IPS DF 4.7 (cell line): Measurements from ENCODE around the gene RUSC1.
"Not testable (repeated sequence)": the region's sequence is repeated elsewhere in the genome, so short reads cannot be mapped to it uniquely, and the experiment has no call there.

Source experiments
- DNase-seq: peaks from one replicate; pipeline ENCODE4 v3.0.0-alpha.2; 2013; ENCODE audit warnings: low spot score; ENCODE audit errors: extremely low read depth

RUSC1 gene

DNA sequence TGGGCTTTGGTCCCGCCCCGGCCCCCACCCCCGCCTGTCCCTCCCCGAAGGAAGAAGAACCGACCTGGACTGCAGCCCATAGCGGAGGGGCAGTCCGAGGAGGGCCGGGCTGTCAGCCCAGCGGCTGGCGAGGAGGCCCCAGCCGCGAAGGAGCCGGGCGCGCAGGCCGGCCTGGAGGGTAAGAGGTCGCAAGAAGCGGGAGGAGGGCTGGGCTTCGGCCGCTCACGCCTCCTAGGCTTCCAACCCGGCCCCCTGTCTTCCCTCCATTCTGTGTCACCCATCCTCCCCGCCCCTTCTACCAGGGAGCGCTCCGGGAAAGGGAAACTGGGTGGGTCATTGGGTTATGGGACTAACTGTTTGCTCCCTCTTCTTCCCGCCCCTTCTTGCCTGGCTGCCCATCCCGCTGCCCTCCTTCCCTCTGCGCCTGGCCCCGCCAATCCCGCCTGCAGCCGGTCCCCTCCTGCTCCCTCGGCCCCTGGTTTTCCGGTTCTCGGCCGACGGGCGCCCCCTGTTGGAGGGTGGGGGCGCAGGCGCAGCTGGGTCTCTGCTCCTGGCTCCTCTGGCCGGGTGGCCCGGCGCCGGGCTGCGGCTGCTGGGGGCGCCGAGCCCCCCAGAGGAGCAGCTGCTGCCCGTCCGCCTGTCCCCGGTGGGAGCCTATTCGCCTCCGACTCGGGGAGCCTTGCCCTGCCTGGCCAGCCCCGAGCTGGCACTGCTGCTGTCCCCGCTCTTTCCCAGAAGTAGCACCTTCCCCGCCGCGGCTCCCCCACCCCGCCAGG lies 2.4 kb downstream of the RUSC1 start:
- no peak for DNase-seq

- no peak for DNase-seq
Observed at GRCh38 chr1:155323729-155324036, 3.0 kb downstream of the RUSC1 start.

GRCh38 chr1:155324037-155324716 lies 3.5 kb downstream of the RUSC1 start:
- no peak for DNase-seq

- no peak for DNase-seq
Observed at GRCh38 chr1:155324717-155325602, 4.3 kb downstream of the RUSC1 start.

GRCh38 chr1:155325603-155325893 lies 4.9 kb downstream of the RUSC1 start:
- no peak for DNase-seq

- no peak for DNase-seq
Observed at GRCh38 chr1:155326020-155326526, 5.4 kb downstream of the RUSC1 start.

DNA sequence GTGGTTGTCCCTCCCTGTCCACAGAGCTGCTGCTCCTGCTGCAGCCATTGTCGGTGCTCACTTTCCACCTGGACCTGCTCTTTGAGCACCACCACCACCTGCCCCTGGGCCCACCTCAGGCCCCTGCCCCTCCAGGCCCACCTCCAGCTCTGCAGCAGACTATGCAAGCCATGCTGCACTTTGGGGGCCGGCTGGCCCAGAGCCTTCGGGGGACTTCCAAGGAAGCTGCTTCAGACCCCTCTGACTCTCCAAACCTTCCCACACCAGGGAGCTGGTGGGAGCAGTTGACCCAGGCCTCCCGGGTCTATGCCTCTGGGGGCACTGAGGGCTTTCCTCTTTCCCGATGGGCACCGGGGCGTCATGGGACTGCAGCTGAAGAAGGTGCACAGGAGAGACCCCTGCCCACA lies 5.9 kb downstream of the RUSC1 start:
- DNase-seq: no peak

- no peak for DNase-seq
Observed at GRCh38 chr1:155327981-155328380, 7.3 kb downstream of the RUSC1 start.

DNA sequence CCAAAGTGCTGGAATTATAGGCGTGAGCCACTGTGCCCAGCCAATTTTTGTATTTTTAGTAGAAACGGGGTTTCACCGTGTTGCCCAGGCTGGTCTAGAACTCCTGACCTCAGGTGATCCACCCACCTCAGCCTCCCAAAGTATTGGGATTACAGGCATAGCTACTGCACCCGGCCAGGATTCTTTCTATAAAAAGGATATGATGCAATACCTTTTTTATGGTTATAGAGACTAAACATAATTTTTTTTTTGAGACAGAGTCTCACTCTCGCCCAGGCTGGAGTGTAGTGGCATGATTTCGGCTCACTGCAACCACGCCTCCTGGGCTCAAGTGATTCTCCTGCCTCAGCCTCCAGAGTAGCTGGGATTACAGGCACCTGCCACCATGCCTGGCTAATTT lies 8.2 kb downstream of the RUSC1 start:
- DNase-seq: not testable (repeated sequence)

DNA sequence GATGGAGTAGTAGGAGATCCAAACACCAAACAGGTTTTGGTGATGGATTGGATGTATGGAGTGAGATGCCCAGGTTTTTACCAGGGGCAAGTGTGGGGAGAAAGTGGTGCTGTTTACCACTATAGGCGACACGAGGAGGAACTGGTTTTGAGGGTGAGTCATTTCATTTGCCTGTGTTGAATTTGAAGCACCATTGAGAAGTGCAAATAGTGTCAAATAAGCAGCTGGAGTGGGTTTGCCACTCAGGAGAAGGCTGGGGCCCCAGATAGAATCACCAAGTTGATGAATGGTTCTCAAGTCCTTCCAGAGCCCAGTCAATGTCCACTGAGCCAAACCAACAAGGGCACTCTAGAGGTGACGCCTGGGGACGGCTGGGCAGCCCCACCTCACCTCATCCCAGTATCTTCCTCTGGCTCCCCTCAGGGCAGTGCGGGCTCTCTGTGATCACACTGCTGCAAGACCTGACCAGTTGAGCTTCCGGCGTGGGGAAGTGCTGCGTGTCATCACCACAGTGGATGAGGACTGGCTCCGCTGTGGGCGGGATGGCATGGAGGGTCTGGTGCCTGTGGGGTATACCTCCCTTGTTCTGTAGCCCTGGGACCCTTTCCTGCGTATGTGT lies 9.4 kb downstream of the RUSC1 start:
- DNase-seq: no peak

- no peak for DNase-seq
Observed at GRCh38 chr1:155334962-155335361, 14.3 kb downstream of the RUSC1 start.

- DNase-seq: no peak
Observed at GRCh38 chr1:155339515-155340097, 18.9 kb downstream of the RUSC1 start.

DNA sequence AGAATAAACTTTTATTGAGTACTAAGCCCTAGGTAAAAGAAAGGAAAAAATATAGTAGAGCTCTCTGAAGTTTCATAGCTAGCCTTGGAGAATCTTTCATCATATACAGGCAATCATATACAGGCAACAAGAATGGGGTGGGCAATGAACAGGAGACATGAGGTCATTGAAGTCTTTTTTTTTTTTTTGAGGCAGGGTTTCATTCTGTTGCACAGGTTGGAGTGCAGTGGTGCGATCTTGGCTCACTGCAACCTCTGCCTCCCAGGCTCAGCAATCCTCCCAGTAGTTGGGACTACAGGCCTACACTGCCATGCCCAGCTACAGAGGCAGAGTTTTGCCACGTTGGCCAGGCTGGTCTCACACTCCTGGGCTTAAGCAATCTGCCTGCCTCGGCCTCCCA lies 22.1 kb downstream of the RUSC1 start:
- DNase-seq: no peak

DNA sequence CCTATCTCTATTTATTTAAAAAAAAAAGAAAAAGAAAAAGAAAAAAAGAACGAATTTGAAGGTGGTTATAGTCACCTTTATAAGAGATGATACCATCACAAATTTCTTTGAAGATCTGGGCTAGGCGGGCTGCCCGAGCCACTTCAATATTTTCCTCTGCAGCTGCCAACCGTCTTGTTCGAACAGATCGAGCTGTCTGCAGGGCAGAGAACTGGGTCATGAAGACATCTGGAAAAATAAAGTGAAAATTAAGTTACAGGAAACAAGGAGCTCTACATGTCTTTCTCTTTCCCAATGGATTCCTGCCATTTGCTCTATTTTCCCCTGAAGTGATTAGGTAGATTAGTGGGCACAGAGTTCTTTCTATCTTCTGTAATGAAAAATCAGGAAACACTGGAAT lies 31.9 kb downstream of the RUSC1 start:
- no peak for DNase-seq

GRCh38 chr1:155360051-155360450 lies 39.4 kb downstream of the RUSC1 start:
- DNase-seq: no peak

- DNase-seq: no peak
Observed at GRCh38 chr1:155379180-155379579, 58.5 kb downstream of the RUSC1 start.

DNA sequence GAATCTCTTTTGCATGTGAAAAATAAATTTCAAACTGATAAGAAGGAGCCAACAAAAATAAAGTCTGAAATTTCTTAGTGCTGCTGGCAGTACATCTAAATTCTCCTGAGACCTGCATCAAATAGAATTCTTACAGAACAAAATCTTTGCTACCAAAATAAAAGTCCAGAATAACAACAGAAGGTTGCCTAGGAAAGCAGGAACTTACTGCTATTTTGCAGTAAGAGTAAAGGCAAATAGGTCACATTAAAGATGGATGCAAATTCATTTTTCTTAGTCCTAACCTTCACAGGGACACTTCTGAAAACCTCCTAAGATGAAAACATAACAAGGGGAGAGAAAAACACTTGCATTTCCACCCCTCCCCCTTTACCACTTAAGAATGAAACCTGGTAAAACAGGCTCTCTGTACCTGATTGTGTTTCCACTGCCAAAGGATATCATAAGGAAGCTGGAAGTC lies 59.0 kb downstream of the RUSC1 start:
- no peak for DNase-seq
